Tibial artery (tissue), 4 donors: ENCODE measurements around the gene SEC24C.
A peak's percentile ranks its signal among the peaks of the same experiment; 100 is the strongest.
"Not testable (repeated sequence)": the region's sequence is repeated elsewhere in the genome, so short reads cannot be mapped to it uniquely, and the experiment has no call there.

Source experiments
- DNase-seq, 2 donors: peaks; one replicate each; pipeline ENCODE4 v3.0.0-alpha.2; 2019
- H3K27ac ChIP-seq, 2 donors: fragments of 200-600 bp; sonication (generic) in 1 of 2; 1 replicate in 1 of 2; 2 replicates in 1 of 2; pipeline ENCODE4 v1.5.1; 2018 to 2019; ENCODE audit warnings: mild to moderate bottlenecking in 1 of 2
- H3K27me3 ChIP-seq, 2 donors: fragments of 200-600 bp; sonication (generic) in 1 of 2; one replicate each; pipeline versions ENCODE4 v1.5.1 to v1.6.0; 2016 to 2019
- H3K36me3 ChIP-seq, 3 donors: fragments of 200-600 bp; sonication (generic) in 2 of 3; one replicate each; pipeline ENCODE4 v1.5.1; 2016 to 2019; ENCODE audit warnings: mild to moderate bottlenecking in 2 of 3
- H3K4me1 ChIP-seq, 4 donors: fragments of 200-600 bp; sonication (generic) in 2 of 4; 1 replicate in 3 of 4; 2 replicates in 1 of 4; pipeline ENCODE4 v1.5.1; 2016 to 2019
- H3K4me3 ChIP-seq, 2 donors: fragments of 200-600 bp; sonication (generic) in 1 of 2; 1 replicate in 1 of 2; 2 replicates in 1 of 2; pipeline ENCODE4 v1.5.1; 2018 to 2019; ENCODE audit warnings: mild to moderate bottlenecking in 2 of 2
- H3K9me3 ChIP-seq, 3 donors: fragments of 200-600 bp; sonication (generic) in 1 of 3; one replicate each; pipeline ENCODE4 v1.5.1; 2016 to 2019
- intact Hi-C: fragments of 100-400 bp; cut with DNase I; formaldehyde crosslinking; loops from one replicate; pipeline ENCODE4 v1.15.0; 2023; ENCODE audit warnings: low total_unique reads
- TF ChIP-seq, protein P1 (sequence below), 2 experiments: fragments of 200-600 bp in 1 of 2; fragments of 450-650 bp in 1 of 2; IDR thresholded peaks; one replicate each; pipeline ENCODE4 v1.5.1; 2017 to 2019; ENCODE audit warnings: antibody characterized with exemption in 2 of 2, mild to moderate bottlenecking in 1 of 2, moderate library complexity in 1 of 2

SEC24C gene

DNA sequence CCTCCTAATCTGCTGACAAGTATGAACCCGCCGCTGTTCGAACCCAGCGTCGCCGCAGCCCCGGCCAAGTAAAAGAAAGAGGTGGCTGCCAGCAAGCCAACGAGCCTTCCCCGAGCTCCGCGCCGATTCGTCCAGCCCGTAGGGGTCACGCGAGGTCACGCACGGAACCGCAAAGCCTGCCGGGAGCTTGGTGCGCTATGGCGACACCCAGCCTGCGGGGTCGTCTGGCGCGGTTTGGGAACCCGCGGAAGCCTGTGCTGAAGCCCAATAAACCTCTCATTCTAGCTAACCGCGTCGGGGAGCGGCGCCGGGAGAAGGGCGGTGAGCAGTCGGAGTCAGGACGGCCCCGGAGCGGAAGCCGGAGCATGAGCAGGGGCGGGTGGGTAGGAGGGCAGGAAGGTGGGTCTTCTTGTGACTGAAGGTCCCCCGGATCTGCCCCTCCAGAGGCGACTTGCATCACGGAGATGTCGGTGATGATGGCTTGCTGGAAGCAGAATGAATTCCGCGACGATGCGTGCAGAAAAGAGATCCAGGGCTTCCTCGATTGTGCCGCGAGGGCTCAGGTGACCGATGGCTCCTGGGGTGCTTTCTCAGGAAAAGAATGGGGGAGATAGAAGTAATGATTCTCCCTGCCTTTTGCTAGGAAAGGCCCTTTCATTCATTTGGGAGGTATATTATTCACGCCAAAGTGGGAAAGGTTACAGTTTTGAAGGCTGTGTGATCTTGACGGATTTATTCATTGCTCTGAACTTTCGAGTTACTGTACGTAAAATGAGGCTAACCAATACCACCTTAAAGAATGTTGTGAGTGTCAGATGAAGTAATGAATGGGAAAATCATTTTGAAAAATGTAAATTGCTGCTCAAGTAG lies 37.9 kb downstream of the SEC24C start, which contains the start of gene CHCHD1:
Gene CHCHD1 (plus strand): TSS at position 170 of the 870 bp plus-strand sequence. CDS start 28 bp downstream, at position 198.
- TF ChIP-seq, protein P1, sequence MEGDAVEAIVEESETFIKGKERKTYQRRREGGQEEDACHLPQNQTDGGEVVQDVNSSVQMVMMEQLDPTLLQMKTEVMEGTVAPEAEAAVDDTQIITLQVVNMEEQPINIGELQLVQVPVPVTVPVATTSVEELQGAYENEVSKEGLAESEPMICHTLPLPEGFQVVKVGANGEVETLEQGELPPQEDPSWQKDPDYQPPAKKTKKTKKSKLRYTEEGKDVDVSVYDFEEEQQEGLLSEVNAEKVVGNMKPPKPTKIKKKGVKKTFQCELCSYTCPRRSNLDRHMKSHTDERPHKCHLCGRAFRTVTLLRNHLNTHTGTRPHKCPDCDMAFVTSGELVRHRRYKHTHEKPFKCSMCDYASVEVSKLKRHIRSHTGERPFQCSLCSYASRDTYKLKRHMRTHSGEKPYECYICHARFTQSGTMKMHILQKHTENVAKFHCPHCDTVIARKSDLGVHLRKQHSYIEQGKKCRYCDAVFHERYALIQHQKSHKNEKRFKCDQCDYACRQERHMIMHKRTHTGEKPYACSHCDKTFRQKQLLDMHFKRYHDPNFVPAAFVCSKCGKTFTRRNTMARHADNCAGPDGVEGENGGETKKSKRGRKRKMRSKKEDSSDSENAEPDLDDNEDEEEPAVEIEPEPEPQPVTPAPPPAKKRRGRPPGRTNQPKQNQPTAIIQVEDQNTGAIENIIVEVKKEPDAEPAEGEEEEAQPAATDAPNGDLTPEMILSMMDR (IDR thresholded peaks at IDR 0.05): no peak
- peaks cover 9 to 49% (median 38%) of the 10 kb centered on the region in 4 donors for H3K4me1 ChIP-seq
- intact Hi-C loops: loop anchor here (10.0 kb wide), 1 partner anchor 93 kb away; the partner anchor contains the start of gene CAMK2G

GRCh38 chr10:73782749-73783085 lies 38.5 kb downstream of the SEC24C start:
- H3K9me3 ChIP-seq: no peaks in the 10 kb centered on the region
- H3K27ac ChIP-seq: peak overlapping the region; percentile 96 to 97
- peaks cover 3 to 20% (median 7%) of the 10 kb centered on the region in 3 donors for H3K36me3 ChIP-seq
- intact Hi-C loops: loop anchor here (10.0 kb wide), 1 partner anchor 92 kb away; the partner anchor contains the start of gene CAMK2G
- H3K4me1 ChIP-seq: peaks cover 9 to 55% (median 44%) of the 10 kb centered on the region in 4 donors
- H3K27me3 ChIP-seq: no peaks in the 10 kb centered on the region
- TF ChIP-seq, protein P1 (IDR thresholded peaks at IDR 0.05): no peak
- no peak for DNase-seq
- H3K4me3 ChIP-seq: peak overlapping the region; percentile 86 to 93

More for the DNA sequence above, 37.9 kb downstream of the SEC24C start, which contains the start of gene CHCHD1:
- Histone ChIP-seq H3K9me3 (no peaks in the 10 kb centered on the region), H3K27me3 (no peaks in the 10 kb centered on the region), H3K4me3 (peak within 1 kb of the TSS; percentile 86 to 93), H3K27ac (peak within 1 kb of the TSS; percentile 96 to 97), H3K36me3 (peaks cover 7 to 25% (median 8%) of the 10 kb centered on the region in 3 donors)
- DNase-seq: peak; percentile 90 to 96

DNA sequence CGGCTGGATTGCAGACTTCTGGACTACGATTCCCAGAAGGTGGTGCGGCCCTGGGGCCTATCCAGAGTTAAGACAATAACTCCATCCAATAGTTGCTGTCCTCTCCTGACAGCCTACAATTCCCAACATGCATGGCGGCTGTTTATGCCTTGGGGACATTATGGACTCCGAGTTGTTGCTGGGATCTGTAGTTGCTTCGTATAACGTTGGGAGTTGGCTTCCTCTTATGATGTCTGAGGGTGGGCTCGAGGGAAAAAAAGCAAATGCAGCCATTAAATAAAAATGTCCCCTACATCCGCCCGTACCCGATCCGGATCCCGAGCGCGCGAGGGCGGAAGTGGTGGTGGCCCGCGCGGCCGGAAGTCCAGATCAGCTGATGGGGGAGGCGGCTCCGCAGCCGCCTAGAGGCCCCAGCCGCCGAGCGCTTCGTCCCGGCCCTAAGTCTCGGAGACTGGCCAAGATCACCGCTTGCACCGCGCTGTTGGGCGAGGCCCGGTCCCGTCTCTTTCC lies 41.1 kb downstream of the SEC24C start, which contains the start of gene ZSWIM8:
Gene ZSWIM8 (plus strand): TSS at position 396 of the 510 bp plus-strand sequence. CDS start 273 bp downstream, outside the sequence.
- Histone ChIP-seq H3K27ac (peak within 1 kb of the TSS; percentile 87 to 96), H3K27me3 (no peaks in the 10 kb centered on the region), H3K36me3 (peaks cover 11 to 18% (median 16%) of the 10 kb centered on the region in 3 donors), H3K4me3 (peak within 1 kb of the TSS; percentile 73 to 76), H3K4me1 (peaks cover 8 to 58% (median 50%) of the 10 kb centered on the region in 4 donors), H3K9me3 (no peaks in the 10 kb centered on the region)
- intact Hi-C loops: loop anchor here (10.0 kb wide), 1 partner anchor 90 kb away; the partner anchor contains the start of gene CAMK2G
- TF ChIP-seq, protein P1 (IDR thresholded peaks at IDR 0.05): no peak
- peak; percentile 95 to 96 for DNase-seq

DNA sequence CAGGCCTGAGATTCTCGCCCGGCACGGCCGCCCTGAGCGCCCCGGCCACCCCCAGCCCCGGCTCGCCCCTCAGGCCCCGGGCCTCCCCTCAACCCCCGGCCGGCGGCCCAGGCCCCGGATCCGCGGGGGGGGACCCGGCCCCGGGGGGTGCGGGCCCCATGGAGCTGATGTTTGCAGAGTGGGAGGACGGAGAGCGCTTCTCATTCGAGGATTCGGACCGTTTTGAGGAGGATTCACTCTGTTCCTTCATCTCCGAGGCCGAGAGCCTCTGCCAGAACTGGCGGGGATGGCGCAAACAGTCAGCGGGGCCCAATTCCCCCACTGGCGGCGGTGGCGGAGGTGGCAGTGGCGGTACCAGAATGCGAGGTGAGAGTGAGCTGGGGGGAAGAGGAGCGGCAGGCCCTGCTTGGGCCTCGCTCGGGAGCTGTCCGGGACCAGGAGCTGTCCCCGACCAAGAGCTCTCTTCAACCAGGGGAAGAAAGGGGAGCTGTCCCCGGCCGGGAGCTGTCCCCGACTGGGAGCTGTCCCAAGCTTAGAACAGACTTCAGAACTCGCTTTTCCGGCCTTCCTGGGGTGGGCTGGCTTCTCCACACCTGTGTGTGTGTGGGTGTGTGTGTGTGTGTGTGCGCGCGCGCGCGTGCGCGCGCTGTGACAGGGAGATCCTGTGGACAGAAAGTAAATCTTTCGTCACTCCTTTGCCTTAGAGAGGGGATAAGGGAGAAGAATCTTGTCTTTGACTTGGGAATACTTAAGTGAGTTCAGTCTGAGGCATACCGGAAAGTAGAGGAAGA lies 41.7 kb downstream of the SEC24C start:
- Histone ChIP-seq H3K4me1 (peaks cover 2 to 52% (median 44%) of the 10 kb centered on the region in 4 donors), H3K36me3 (peaks cover 18 to 24% (median 22%) of the 10 kb centered on the region in 3 donors), H3K4me3 (peak overlapping the region; percentile 73 to 76), H3K9me3 (no peaks in the 10 kb centered on the region), H3K27ac (peak overlapping the region; percentile 87 to 96), H3K27me3 (no peaks in the 10 kb centered on the region)
- intact Hi-C loops: loop anchor here (10.0 kb wide), 1 partner anchor 89 kb away; the partner anchor contains the start of gene CAMK2G
- TF ChIP-seq, protein P1 (IDR thresholded peaks at IDR 0.05): no peak
- DNase-seq: peak in 1 of 2 donors; percentile 45

GRCh38 chr10:73786512-73786885 lies 42.3 kb downstream of the SEC24C start:
- DNase-seq: no peak
- no peaks in the 10 kb centered on the region for H3K9me3 ChIP-seq
- intact Hi-C loops: loop anchor here (10.0 kb wide), 1 partner anchor 88 kb away; the partner anchor contains the start of gene CAMK2G
- peaks cover 23 to 30% (median 28%) of the 10 kb centered on the region in 3 donors for H3K36me3 ChIP-seq
- H3K4me3 ChIP-seq: peak overlapping the region; percentile 73 to 76
- H3K27me3 ChIP-seq: no peaks in the 10 kb centered on the region
- H3K27ac ChIP-seq: peak overlapping the region; percentile 87 to 96
- peaks cover 0 to 46% (median 39%) of the 10 kb centered on the region in 4 donors for H3K4me1 ChIP-seq
- TF ChIP-seq, protein P1 (IDR thresholded peaks at IDR 0.05): no peak

GRCh38 chr10:73787031-73787800 lies 43.0 kb downstream of the SEC24C start:
- H3K36me3 ChIP-seq: peaks cover 31 to 37% (median 35%) of the 10 kb centered on the region in 3 donors
- not testable (repeated sequence) for H3K9me3 ChIP-seq, H3K27me3 ChIP-seq, DNase-seq
- intact Hi-C loops: loop anchor here (10.0 kb wide), 1 partner anchor 88 kb away; the partner anchor contains the start of gene CAMK2G
- peak overlapping the region in 1 of 2 donors; percentile 87 for H3K27ac ChIP-seq
- peaks cover 0 to 46% (median 38%) of the 10 kb centered on the region in 4 donors for H3K4me1 ChIP-seq
- peak overlapping the region; percentile 73 to 76 for H3K4me3 ChIP-seq
